Effector memory CD4-positive, alpha-beta T cell (primary cell): ENCODE results near the gene POC5.

ENCODE experiments used
- DNase-seq, 3 donors: peaks; one replicate each; pipeline ENCODE4 v3.0.0-alpha.2; 2020
- H3K27ac ChIP-seq: 2 replicates; pipeline ENCODE4 v1.7.0; 2013; ENCODE audit warnings: mild to moderate bottlenecking, low read length, moderate library complexity; ENCODE audit not compliant: insufficient read depth, poor library complexity, severe bottlenecking
- H3K27me3 ChIP-seq: replicated peaks from 2 replicates; pipeline ENCODE4 v1.7.0; 2013; ENCODE audit warnings: mild to moderate bottlenecking, low read length; ENCODE audit not compliant: insufficient read depth, control insufficient read depth, poor library complexity, severe bottlenecking
- H3K36me3 ChIP-seq: 2 replicates; pipeline ENCODE4 v1.7.0; 2013; ENCODE audit warnings: mild to moderate bottlenecking, low read length, moderate library complexity; ENCODE audit not compliant: control insufficient read depth, insufficient read depth
- H3K4me1 ChIP-seq: 2 replicates; pipeline ENCODE4 v1.7.0; 2013; ENCODE audit warnings: low read length, mild to moderate bottlenecking; ENCODE audit not compliant: control insufficient read depth, insufficient read depth, poor library complexity, severe bottlenecking
- H3K4me3 ChIP-seq: 2 replicates; pipeline ENCODE4 v1.7.0; 2013; ENCODE audit warnings: low read length, low read depth, mild to moderate bottlenecking; ENCODE audit not compliant: insufficient read depth, poor library complexity, severe bottlenecking
- H3K9me3 ChIP-seq: 2 replicates; pipeline ENCODE4 v1.7.0; 2013; ENCODE audit warnings: mild to moderate bottlenecking, low read length, moderate library complexity; ENCODE audit not compliant: control insufficient read depth

The POC5 gene

GRCh38 chr5:75648712-75649111, 68.5 kb downstream of the POC5 start:
- Histone ChIP-seq H3K9me3 (no peaks in the 10 kb centered on the region), H3K36me3 (no peaks in the 10 kb centered on the region), H3K27ac (no peak overlapping the region), H3K4me1 (no peaks in the 10 kb centered on the region), H3K4me3 (no peak overlapping the region), H3K27me3 (no peaks in the 10 kb centered on the region)
- no peak for DNase-seq

DNA sequence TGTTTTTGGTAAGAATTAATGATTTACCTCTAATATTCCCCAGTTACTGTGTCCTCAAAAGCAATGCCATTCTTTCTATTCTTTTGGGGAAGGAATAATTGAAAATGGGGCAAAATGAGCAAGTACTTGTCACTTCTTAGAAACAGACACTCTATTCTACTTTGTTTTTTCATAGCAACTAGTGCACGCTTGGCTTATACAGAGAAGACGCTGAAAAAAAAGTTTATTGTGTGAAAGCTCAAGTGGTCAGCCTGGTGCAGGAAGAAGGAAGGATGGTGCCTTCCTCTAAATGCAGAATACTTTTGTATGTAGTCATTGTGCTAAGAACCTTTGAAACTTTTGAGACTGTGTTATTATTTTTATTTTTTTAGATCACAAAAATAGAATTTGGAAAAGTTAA, 76.4 kb downstream of the POC5 start:
- Histone ChIP-seq H3K36me3 (no peaks in the 10 kb centered on the region), H3K4me1 (no peaks in the 10 kb centered on the region), H3K4me3 (no peak overlapping the region), H3K27ac (no peak overlapping the region), H3K27me3 (no peaks in the 10 kb centered on the region), H3K9me3 (no peaks in the 10 kb centered on the region)
- no peak for DNase-seq

GRCh38 chr5:75640395-75640794, 76.8 kb downstream of the POC5 start:
- H3K27ac ChIP-seq = no peak overlapping the region

DNA sequence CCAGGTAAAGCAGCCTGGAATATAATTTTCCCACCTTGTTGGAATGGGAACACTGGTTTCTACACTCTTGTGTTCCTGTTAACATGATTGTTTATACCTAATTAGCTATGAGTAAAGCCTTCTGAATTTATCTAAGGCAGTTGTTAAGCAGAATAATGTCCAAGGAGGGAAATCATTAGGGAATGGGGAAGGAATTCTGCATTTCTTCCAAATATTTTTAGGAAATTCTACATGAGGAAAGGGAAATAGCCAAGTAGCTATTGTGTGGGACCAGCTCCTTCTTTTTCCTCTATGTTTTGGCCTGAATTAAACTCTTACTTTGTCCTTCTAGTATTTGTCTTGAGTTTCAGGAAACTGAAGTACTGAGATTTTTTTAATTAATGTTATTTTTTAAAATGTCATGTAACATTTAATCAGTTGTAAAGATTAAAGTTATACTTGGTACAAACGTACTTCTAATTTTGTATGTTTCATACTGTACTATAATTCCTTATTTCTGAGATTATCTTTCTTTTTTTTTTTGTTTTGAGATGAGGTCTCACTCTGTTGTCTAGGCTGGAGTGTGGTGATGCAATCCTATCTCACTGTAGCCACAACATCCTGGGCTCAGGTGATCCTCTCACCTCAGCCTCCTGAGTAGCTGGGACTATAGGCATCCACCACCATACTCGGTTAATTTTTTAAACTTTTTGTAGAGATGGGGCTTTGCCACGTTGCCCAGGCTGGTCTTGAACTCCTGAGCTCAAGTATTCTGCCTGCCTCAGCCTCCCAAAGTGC, 77.5 kb downstream of the POC5 start:
- Histone ChIP-seq H3K27ac (no peak overlapping the region), H3K36me3 (no peaks in the 10 kb centered on the region), H3K4me3 (no peak overlapping the region), H3K27me3 (no peaks in the 10 kb centered on the region), H3K4me1 (no peaks in the 10 kb centered on the region), H3K9me3 (no peaks in the 10 kb centered on the region)
- no peak for DNase-seq

More at GRCh38 chr5:75640395-75640794, 76.8 kb downstream of the POC5 start:
- no peaks in the 10 kb centered on the region for H3K9me3 ChIP-seq
- no peaks in the 10 kb centered on the region for H3K4me1 ChIP-seq
- no peak overlapping the region for H3K4me3 ChIP-seq
- DNase-seq = no peak
- no peaks in the 10 kb centered on the region for H3K36me3 ChIP-seq
- no peaks in the 10 kb centered on the region for H3K27me3 ChIP-seq

DNA sequence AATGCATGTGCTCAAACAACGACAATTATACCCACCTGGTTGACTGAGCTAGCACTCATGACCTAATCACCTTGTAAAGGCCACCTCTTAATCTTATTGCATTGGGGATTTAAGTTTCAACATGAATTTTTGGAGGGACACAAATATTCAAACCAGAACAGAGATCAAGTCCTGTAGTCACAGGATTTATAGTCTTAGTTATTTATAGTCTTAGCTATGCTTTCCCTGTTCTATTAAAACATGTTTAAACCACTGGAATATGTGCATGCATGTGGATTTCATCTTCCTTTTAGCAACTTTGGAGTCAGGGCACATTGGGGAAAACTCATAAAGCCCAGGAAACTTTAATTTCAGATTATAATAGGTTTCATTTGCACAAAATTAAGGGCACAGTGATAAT, 79.3 kb downstream of the POC5 start:
- no peaks in the 10 kb centered on the region for H3K4me1 ChIP-seq
- H3K27ac ChIP-seq = no peak overlapping the region
- DNase-seq = no peak
- H3K27me3 ChIP-seq = no peaks in the 10 kb centered on the region
- H3K9me3 ChIP-seq = no peaks in the 10 kb centered on the region
- H3K4me3 ChIP-seq = no peak overlapping the region
- H3K36me3 ChIP-seq = no peaks in the 10 kb centered on the region

GRCh38 chr5:75632321-75632720, 84.9 kb downstream of the POC5 start:
- DNase-seq = no peak
- no peaks in the 10 kb centered on the region for H3K9me3 ChIP-seq
- no peak overlapping the region for H3K27ac ChIP-seq
- H3K27me3 ChIP-seq = no peaks in the 10 kb centered on the region
- no peaks in the 10 kb centered on the region for H3K4me1 ChIP-seq
- H3K36me3 ChIP-seq = no peaks in the 10 kb centered on the region
- no peak overlapping the region for H3K4me3 ChIP-seq

GRCh38 chr5:75630875-75631274, 86.4 kb downstream of the POC5 start:
- H3K27me3 ChIP-seq = no peaks in the 10 kb centered on the region
- H3K4me3 ChIP-seq = no peak overlapping the region
- DNase-seq = no peak
- no peaks in the 10 kb centered on the region for H3K36me3 ChIP-seq
- no peaks in the 10 kb centered on the region for H3K9me3 ChIP-seq
- no peak overlapping the region for H3K27ac ChIP-seq
- H3K4me1 ChIP-seq = no peaks in the 10 kb centered on the region

- DNase-seq = no peak
- Histone ChIP-seq H3K4me1 (no peaks in the 10 kb centered on the region), H3K36me3 (no peaks in the 10 kb centered on the region), H3K4me3 (no peak overlapping the region), H3K9me3 (no peaks in the 10 kb centered on the region), H3K27me3 (no peaks in the 10 kb centered on the region), H3K27ac (no peak overlapping the region)
These were observed 89.4 kb downstream of the POC5 start for GRCh38 chr5:75627801-75628200.

DNA sequence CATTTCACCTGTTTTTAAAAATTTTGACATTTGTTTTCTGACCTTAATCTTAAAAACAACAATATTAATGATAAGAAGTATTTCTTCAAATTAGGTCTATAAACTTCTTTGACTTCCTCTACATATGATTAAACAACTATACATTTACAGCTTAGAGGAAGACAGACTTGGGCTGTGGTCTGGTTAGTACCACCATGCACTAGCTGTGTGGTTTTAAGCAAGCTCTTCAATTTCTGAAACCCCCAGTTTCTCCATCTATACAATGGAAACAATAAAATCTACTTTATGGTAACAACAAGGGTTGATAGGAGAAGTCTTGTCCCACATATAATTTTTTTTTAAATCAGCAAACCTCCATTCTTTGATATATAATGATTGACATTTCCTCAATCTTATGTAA, 90.3 kb downstream of the POC5 start:
- Histone ChIP-seq H3K9me3 (no peaks in the 10 kb centered on the region), H3K4me3 (no peak overlapping the region), H3K27me3 (no peaks in the 10 kb centered on the region), H3K27ac (no peak overlapping the region), H3K36me3 (no peaks in the 10 kb centered on the region), H3K4me1 (no peaks in the 10 kb centered on the region)
- DNase-seq = no peak
